ENCODE data around the gene SLC1A5.

- TF ChIP-seq YY1 (IDR thresholded peaks at IDR 0.05; ENCODE audit: insufficient read depth, insufficient read length), result no peak
- no peak for TF ChIP-seq SUZ12 (IDR thresholded peaks at IDR 0.05; ENCODE audit: extremely low read depth, insufficient read depth, insufficient read length)
Measured at GRCh38 chr19:46783670-46784069, 4.7 kb downstream of the SLC1A5 start.

Measured in NT2/D1 (cell line).